Muscle of leg (tissue), 11 donors: ENCODE measurements around the gene RRBP1. TPM values are rescaled to one million over a fixed set of nuclear protein-coding genes. Genes with fewer than 3 reads are reported as not detected.

ENCODE experiments used
- DNase-seq: peaks from one replicate; pipeline ENCODE4 v3.0.0; 2013
- H3K27ac ChIP-seq: one replicate; pipeline ENCODE4 v1.5.1; 2013; ENCODE audit warnings: mild to moderate bottlenecking, low read length, control low read depth
- H3K27me3 ChIP-seq: one replicate; pipeline ENCODE4 v1.6.1; 2013; ENCODE audit warnings: low read length; ENCODE audit not compliant: control insufficient read depth, insufficient read depth
- H3K36me3 ChIP-seq: one replicate; pipeline ENCODE4 v1.6.1; 2013; ENCODE audit warnings: low read length; ENCODE audit not compliant: control insufficient read depth, insufficient read depth
- H3K4me1 ChIP-seq: one replicate; pipeline ENCODE4 v1.6.1; 2013; ENCODE audit warnings: low read length; ENCODE audit not compliant: control insufficient read depth, insufficient read depth
- H3K4me3 ChIP-seq: one replicate; pipeline ENCODE4 v1.5.1; 2013; ENCODE audit warnings: low read length, control low read depth
- H3K9me3 ChIP-seq: replicated peaks from 2 replicates; pipeline ENCODE4 v1.6.1; 2013; ENCODE audit warnings: low read depth, low read length; ENCODE audit not compliant: control insufficient read depth
- WGBS: methylation state at CpG from one replicate; pipeline ENCODE4 v1.1.5; 2013; ENCODE audit warnings: missing lambda C conversion rate; ENCODE audit not compliant: insufficient coverage; 5-methylcytosine and 5-hydroxymethylcytosine counted together
- polyA plus RNA-seq, 8 donors: library from polyadenylated mRNA; unstranded; fragments of 120-200 nt; gene quantifications; one replicate each; pipeline versions ENCODE4 v1.2.1 to v1.2.3, GENCODE V29; 2013; ENCODE audit warnings: inconsistent platforms in 1 of 8, low replicate concordance in 1 of 8; ENCODE audit not compliant: insufficient read length in 8 of 8, insufficient read depth in 1 of 8
- total RNA-seq: library from RNA; stranded (reverse); fragments of 120-200 nt; gene quantifications from one replicate; pipeline ENCODE4 v1.2.4, GENCODE V29; 2013

The RRBP1 gene
- total and polyA plus RNA-seq, 9 donors, result 99.5 to 178 (median 134) TPM

DNA sequence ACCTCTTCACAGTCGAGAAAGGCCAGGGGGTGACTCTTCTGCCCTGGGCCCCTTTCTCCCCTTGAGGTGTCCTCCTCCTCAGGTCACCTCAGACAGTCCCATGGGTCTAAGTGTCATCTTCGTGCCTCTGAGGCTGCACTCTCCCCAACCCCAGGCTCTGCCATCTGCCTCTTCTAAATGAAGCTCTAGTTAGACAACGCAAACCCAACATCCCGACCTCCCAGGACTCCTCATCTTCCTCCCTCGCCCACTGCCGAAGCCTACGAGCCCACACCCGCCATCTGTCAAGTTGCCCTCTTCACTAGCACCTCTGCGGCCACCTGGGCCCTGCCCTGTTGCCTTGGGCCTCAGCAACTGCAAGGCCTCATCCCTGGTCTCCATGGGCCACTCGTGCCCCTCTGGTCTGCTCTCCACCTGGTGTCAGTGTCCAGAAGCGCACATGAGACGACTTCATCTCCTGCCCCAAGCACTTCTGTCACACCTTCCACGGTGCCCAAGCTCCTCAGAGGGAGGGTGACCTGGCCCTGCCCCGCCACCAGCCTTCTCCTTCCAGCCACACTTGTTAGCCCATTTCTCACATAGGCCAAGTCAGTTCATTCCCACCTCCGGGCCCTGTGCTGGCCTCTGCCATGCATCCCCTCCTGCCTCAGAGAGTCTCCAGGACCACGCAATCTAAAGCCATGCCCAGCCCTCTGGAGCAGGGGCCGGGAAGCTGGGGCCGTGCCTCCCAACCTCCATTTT is 53.8 kb downstream of the RRBP1 start:
- Histone ChIP-seq H3K9me3 (no peaks in the 10 kb centered on the region), H3K4me1 (peaks cover 3% of the 10 kb centered on the region), H3K4me3 (no peak overlapping the region), H3K27ac (no peak overlapping the region), H3K36me3 (peaks cover 99% of the 10 kb centered on the region), H3K27me3 (no peaks in the 10 kb centered on the region)
- WGBS, result 84% methylated on average over 18 of the region's 18 CpGs
- DNase-seq, result no peak

- H3K4me1 ChIP-seq, result peaks cover 3% of the 10 kb centered on the region
- H3K9me3 ChIP-seq, result no peaks in the 10 kb centered on the region
- H3K27ac ChIP-seq, result no peak overlapping the region
- peaks cover 99% of the 10 kb centered on the region for H3K36me3 ChIP-seq
- H3K27me3 ChIP-seq, result no peaks in the 10 kb centered on the region
- no peak overlapping the region for H3K4me3 ChIP-seq
- no peak for DNase-seq
- WGBS, result 62% methylated on average over 16 of the region's 27 CpGs
Observed at GRCh38 chr20:17627101-17627955, 54.7 kb downstream of the RRBP1 start.

DNA sequence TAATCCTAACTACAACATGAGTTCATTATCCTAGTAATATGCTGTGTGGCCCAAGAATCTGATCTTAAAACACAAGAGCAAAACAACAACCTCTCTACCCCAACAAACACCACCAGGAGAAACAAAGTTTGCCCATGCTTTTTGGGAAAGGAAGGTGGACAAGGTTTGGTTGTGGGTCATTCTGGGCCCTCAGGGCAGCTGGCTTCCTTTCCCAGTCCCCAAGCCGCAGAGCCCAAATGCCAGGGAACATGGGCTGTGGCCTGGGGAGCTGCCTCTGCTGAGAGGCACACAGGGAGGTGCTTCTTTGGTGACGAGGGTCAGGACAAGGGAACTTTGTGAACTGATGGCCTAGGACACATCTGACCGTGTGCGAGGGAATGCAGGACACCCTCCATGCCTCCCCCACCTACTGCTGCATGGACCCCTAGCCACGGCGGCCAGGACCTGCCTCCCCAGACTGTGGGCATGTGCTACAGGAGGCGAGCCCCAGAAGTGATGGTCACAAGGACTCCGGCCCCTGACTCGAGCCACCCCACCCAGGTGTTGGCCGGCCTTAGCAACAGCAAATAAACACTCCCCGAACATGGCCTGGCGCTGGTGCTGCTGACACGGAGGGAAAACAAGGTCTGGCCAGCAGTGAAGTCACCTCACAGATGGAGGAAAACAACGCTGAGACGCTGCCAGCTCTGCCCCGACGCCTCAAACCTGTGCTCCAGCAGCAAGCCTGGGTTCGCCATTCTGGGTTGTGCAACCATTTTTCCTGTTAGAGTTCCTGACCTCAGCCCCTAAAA is 55.6 kb downstream of the RRBP1 start:
- WGBS, result 79% methylated on average over 15 of the region's 18 CpGs
- no peak overlapping the region for H3K27ac ChIP-seq
- H3K4me3 ChIP-seq, result no peak overlapping the region
- H3K27me3 ChIP-seq, result no peaks in the 10 kb centered on the region
- H3K9me3 ChIP-seq, result no peaks in the 10 kb centered on the region
- H3K4me1 ChIP-seq, result peaks cover 3% of the 10 kb centered on the region
- peaks cover 99% of the 10 kb centered on the region for H3K36me3 ChIP-seq
- peak; percentile 66 for DNase-seq

GRCh38 chr20:17625246-17626051 is 56.6 kb downstream of the RRBP1 start:
- WGBS, result 84% methylated on average over 27 of the region's 27 CpGs
- H3K27ac ChIP-seq, result no peak overlapping the region
- H3K36me3 ChIP-seq, result peaks cover 99% of the 10 kb centered on the region

DNA sequence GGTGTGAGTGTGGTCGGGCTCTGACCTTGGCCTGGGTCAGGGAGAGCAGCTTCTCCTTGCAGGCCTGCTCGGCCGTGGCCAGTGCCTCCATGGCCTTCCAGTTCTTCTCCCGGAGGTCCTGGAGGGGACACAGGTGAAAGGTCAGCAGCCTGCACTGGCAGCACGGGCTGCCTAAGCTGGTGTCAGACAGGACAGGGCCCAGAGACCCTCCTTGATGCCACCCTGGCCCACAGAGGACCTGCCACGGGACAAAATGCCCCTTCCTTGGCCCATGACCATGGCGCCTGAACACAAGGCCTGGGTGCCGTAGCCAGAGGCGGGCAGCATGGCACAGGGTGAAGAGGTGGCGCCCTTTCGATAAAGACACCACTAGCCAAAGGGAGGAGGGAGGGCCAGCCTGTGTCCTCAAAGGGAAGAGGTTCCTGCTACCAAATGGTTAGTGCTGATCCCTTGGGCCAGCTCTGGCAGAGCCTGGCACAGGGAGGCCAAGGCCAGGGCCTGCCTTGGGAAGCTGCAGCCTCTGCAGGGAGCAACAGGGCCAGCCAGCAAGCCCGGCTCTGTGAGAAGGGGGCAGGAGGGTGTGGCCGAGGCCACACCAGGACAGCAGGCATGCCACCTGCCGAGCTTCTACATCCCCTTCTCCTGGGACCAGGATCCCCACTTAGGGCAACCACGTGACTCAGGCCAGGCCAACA is 57.3 kb downstream of the RRBP1 start:
- DNase-seq, result no peak
- H3K27me3 ChIP-seq, result no peaks in the 10 kb centered on the region
- H3K36me3 ChIP-seq, result peaks cover 99% of the 10 kb centered on the region
- H3K4me3 ChIP-seq, result no peak overlapping the region
- no peak overlapping the region for H3K27ac ChIP-seq
- no peaks in the 10 kb centered on the region for H3K9me3 ChIP-seq
- 82% methylated on average over 11 of the region's 15 CpGs for WGBS
- peaks cover 3% of the 10 kb centered on the region for H3K4me1 ChIP-seq

More at GRCh38 chr20:17625246-17626051, 56.6 kb downstream of the RRBP1 start:
- Histone ChIP-seq H3K27me3 (no peaks in the 10 kb centered on the region), H3K9me3 (no peaks in the 10 kb centered on the region), H3K4me3 (no peak overlapping the region), H3K4me1 (peaks cover 3% of the 10 kb centered on the region)
- no peak for DNase-seq

- peaks cover 99% of the 10 kb centered on the region for H3K36me3 ChIP-seq
- no peaks in the 10 kb centered on the region for H3K27me3 ChIP-seq
- peaks cover 3% of the 10 kb centered on the region for H3K4me1 ChIP-seq
- H3K27ac ChIP-seq, result no peak overlapping the region
- DNase-seq, result no peak
- 87% methylated on average over 11 of the region's 12 CpGs for WGBS
- H3K4me3 ChIP-seq, result no peak overlapping the region
- H3K9me3 ChIP-seq, result no peaks in the 10 kb centered on the region
Observed at GRCh38 chr20:17624070-17624469, 58.0 kb downstream of the RRBP1 start.

GRCh38 chr20:17622851-17623508 is 59.1 kb downstream of the RRBP1 start:
- peaks cover 97% of the 10 kb centered on the region for H3K36me3 ChIP-seq
- 85% methylated on average over 8 of the region's 9 CpGs for WGBS
- H3K27me3 ChIP-seq, result no peaks in the 10 kb centered on the region
- H3K4me3 ChIP-seq, result no peak overlapping the region
- no peak overlapping the region for H3K27ac ChIP-seq
- peaks cover 3% of the 10 kb centered on the region for H3K4me1 ChIP-seq
- no peak for DNase-seq
- no peaks in the 10 kb centered on the region for H3K9me3 ChIP-seq

GRCh38 chr20:17622086-17622850 is 59.8 kb downstream of the RRBP1 start:
- no peak overlapping the region for H3K4me3 ChIP-seq
- no peak for DNase-seq
- WGBS, result 95% methylated on average over 7 of the region's 11 CpGs
- H3K9me3 ChIP-seq, result no peaks in the 10 kb centered on the region
- peaks cover 97% of the 10 kb centered on the region for H3K36me3 ChIP-seq
- H3K27ac ChIP-seq, result no peak overlapping the region
- peaks cover under 1% of the 10 kb centered on the region for H3K4me1 ChIP-seq
- no peaks in the 10 kb centered on the region for H3K27me3 ChIP-seq
